K562 (cell line): ENCODE data around the gene ANKRD13B. TPM values are rescaled to one million over a fixed set of nuclear protein-coding genes. Genes with fewer than 3 reads are reported as not detected.

ENCODE experiments used
- ATF6 ChIP-seq: sonication (generic); formaldehyde crosslinking; IDR thresholded peaks from 2 replicates; pipeline ENCODE4 v1.4.0; 2020; ENCODE audit warnings: mild to moderate bottlenecking, missing genetic modification reagents
- DIDO1 ChIP-seq: fragments of 450-650 bp; IDR thresholded peaks from 2 replicates; pipeline ENCODE4 v1.6.1; 2016; ENCODE audit warnings: low read depth, missing biosample characterization, missing genetic modification characterization
- DPF2 ChIP-seq: fragments of 450-650 bp; IDR thresholded peaks from 2 replicates; pipeline ENCODE4 v1.6.1; 2016
- HIVEP1 ChIP-seq: fragments of 250-450 bp; sonication (Bioruptor Pico); IDR thresholded peaks from 2 replicates; pipeline ENCODE4 v1.4.0; 2020; ENCODE audit warnings: mild to moderate bottlenecking
- MAX ChIP-seq: sonication (generic); formaldehyde crosslinking; IDR thresholded peaks from 2 replicates; pipeline ENCODE4 v1.9.0; 2022; ENCODE audit warnings: mild to moderate bottlenecking, missing genetic modification reagents
- NR2C1 ChIP-seq, 2 experiments: fragments of 450-650 bp; IDR thresholded peaks; 2 replicates each; pipeline ENCODE4 v1.6.1; 2017; ENCODE audit warnings: mild to moderate bottlenecking in 2 of 2, antibody characterized with exemption in 1 of 2, inconsistent platforms in 1 of 2, missing compliant biosample characterization in 1 of 2, missing genetic modification characterization in 1 of 2
- NR4A1 ChIP-seq, 2 experiments: fragments of 250-450 bp in 1 of 2; fragments of 450-650 bp in 1 of 2; sonication (Bioruptor Pico) in 1 of 2; IDR thresholded peaks; 2 replicates each; pipeline versions ENCODE4 v1.4.0 to v1.6.1; 2016 to 2020; ENCODE audit warnings: mild to moderate bottlenecking in 2 of 2, missing compliant biosample characterization in 1 of 2, missing genetic modification characterization in 1 of 2, moderate library complexity in 1 of 2
- NRF1 ChIP-seq, 2 experiments: fragments of 450-650 bp; IDR thresholded peaks in 1 of 2; conservative IDR thresholded peaks in 1 of 2; 2 replicates each; pipeline ENCODE4 v1.6.1; 2014; ENCODE audit warnings: mild to moderate bottlenecking in 2 of 2
- ZNF3 ChIP-seq: fragments of 250-450 bp; sonication (Bioruptor Pico); IDR thresholded peaks from 2 replicates; pipeline ENCODE4 v1.5.0; 2021; ENCODE audit warnings: mild to moderate bottlenecking, moderate library complexity
- polyA plus RNA-seq, 8 experiments: library from polyadenylated mRNA; depleted of rRNA in 4 of 8; stranded (reverse) in 5 of 8; unstranded in 3 of 8; fragments of >200 nt; fragmentation: Nextera tagmentation in 2 of 8; fragmentation: Illumina TruSeq in 1 of 8; extraction: Ambion mirVana in 2 of 8; extraction: Trizol in 1 of 8; gene quantifications; 2 replicates each; pipeline versions ENCODE4 v1.2.1 to v1.2.3, GENCODE V29; 2011 to 2014; ENCODE audit warnings: inconsistent platforms in 1 of 8, missing spikeins in 1 of 8
- total RNA-seq, 7 experiments: library from RNA; depleted of rRNA in 6 of 7; stranded (reverse); fragments of >200 nt in 6 of 7; fragmentation: Illumina TruSeq in 2 of 7; extraction: Trizol in 2 of 7; gene quantifications; 2 replicates each; pipeline versions ENCODE4 v1.2.1 to v1.2.3, GENCODE V29; 2011 to 2021; ENCODE audit warnings: low replicate concordance in 1 of 7
- TF ChIP-seq, protein P1 (sequence below): fragments of 450-650 bp; IDR thresholded peaks from 2 replicates; pipeline ENCODE4 v1.6.1; 2016; ENCODE audit warnings: mild to moderate bottlenecking, moderate library complexity
- TF ChIP-seq, protein P2 (sequence below): fragments of 450-650 bp; IDR thresholded peaks from 2 replicates; pipeline ENCODE4 v1.6.1; 2016; ENCODE audit warnings: borderline replicate concordance

Gene ANKRD13B
- total and polyA plus RNA-seq, 9 of the 15 experiments (the other 6 are each of a cell fraction or from before 2014, with no cell fraction given) = 0.15 to 28.1 (median 4.6) TPM

DNA sequence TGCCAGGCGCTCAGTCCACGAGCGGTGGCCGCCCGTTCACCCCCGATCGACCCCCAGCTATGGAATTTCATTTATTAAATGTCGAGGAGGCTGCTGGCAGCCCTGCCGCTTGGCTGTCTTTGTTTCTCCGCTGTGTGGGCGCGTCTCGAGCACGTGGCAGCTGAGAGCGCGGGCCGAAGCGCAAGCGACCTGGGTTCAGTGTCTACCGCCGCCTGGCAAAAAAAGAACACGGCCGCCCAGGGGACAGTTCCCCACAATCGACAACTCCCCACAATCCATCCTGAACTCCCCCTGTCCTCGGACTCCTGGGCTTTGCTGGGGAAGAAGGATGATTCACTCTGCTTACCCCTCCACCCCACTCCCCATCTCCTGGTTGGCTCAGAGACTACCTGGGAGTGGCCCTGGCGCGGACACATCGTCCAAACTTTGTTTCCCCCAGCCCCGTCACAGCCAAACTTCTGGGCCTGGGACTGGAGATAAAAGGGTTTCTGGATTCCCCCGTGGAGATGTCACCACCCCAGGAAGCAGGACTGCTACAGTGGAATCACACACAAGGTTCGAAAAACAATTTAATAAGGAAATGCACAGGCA is 1.7 kb upstream of the ANKRD13B start (continued):
- TF ChIP-seq, protein P1, sequence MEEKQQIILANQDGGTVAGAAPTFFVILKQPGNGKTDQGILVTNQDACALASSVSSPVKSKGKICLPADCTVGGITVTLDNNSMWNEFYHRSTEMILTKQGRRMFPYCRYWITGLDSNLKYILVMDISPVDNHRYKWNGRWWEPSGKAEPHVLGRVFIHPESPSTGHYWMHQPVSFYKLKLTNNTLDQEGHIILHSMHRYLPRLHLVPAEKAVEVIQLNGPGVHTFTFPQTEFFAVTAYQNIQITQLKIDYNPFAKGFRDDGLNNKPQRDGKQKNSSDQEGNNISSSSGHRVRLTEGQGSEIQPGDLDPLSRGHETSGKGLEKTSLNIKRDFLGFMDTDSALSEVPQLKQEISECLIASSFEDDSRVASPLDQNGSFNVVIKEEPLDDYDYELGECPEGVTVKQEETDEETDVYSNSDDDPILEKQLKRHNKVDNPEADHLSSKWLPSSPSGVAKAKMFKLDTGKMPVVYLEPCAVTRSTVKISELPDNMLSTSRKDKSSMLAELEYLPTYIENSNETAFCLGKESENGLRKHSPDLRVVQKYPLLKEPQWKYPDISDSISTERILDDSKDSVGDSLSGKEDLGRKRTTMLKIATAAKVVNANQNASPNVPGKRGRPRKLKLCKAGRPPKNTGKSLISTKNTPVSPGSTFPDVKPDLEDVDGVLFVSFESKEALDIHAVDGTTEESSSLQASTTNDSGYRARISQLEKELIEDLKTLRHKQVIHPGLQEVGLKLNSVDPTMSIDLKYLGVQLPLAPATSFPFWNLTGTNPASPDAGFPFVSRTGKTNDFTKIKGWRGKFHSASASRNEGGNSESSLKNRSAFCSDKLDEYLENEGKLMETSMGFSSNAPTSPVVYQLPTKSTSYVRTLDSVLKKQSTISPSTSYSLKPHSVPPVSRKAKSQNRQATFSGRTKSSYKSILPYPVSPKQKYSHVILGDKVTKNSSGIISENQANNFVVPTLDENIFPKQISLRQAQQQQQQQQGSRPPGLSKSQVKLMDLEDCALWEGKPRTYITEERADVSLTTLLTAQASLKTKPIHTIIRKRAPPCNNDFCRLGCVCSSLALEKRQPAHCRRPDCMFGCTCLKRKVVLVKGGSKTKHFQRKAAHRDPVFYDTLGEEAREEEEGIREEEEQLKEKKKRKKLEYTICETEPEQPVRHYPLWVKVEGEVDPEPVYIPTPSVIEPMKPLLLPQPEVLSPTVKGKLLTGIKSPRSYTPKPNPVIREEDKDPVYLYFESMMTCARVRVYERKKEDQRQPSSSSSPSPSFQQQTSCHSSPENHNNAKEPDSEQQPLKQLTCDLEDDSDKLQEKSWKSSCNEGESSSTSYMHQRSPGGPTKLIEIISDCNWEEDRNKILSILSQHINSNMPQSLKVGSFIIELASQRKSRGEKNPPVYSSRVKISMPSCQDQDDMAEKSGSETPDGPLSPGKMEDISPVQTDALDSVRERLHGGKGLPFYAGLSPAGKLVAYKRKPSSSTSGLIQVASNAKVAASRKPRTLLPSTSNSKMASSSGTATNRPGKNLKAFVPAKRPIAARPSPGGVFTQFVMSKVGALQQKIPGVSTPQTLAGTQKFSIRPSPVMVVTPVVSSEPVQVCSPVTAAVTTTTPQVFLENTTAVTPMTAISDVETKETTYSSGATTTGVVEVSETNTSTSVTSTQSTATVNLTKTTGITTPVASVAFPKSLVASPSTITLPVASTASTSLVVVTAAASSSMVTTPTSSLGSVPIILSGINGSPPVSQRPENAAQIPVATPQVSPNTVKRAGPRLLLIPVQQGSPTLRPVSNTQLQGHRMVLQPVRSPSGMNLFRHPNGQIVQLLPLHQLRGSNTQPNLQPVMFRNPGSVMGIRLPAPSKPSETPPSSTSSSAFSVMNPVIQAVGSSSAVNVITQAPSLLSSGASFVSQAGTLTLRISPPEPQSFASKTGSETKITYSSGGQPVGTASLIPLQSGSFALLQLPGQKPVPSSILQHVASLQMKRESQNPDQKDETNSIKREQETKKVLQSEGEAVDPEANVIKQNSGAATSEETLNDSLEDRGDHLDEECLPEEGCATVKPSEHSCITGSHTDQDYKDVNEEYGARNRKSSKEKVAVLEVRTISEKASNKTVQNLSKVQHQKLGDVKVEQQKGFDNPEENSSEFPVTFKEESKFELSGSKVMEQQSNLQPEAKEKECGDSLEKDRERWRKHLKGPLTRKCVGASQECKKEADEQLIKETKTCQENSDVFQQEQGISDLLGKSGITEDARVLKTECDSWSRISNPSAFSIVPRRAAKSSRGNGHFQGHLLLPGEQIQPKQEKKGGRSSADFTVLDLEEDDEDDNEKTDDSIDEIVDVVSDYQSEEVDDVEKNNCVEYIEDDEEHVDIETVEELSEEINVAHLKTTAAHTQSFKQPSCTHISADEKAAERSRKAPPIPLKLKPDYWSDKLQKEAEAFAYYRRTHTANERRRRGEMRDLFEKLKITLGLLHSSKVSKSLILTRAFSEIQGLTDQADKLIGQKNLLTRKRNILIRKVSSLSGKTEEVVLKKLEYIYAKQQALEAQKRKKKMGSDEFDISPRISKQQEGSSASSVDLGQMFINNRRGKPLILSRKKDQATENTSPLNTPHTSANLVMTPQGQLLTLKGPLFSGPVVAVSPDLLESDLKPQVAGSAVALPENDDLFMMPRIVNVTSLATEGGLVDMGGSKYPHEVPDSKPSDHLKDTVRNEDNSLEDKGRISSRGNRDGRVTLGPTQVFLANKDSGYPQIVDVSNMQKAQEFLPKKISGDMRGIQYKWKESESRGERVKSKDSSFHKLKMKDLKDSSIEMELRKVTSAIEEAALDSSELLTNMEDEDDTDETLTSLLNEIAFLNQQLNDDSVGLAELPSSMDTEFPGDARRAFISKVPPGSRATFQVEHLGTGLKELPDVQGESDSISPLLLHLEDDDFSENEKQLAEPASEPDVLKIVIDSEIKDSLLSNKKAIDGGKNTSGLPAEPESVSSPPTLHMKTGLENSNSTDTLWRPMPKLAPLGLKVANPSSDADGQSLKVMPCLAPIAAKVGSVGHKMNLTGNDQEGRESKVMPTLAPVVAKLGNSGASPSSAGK = peak; percentile 94
- no peak for TF ChIP-seq NR4A1 (CRISPR knock-in tag; IDR thresholded peaks at IDR 0.05)
- TF ChIP-seq NR4A1 (tag; IDR thresholded peaks at IDR 0.05) = no peak
- TF ChIP-seq ZNF3 (CRISPR knock-in tag) = no peak
- 0 out of 2 replicates have a peak, but pooled peaks have one; percentile 5 for TF ChIP-seq HIVEP1 (CRISPR knock-in tag)
- peak; percentile 78 for TF ChIP-seq MAX (CRISPR knock-in tag)
- 0 out of 2 replicates have a peak, but pooled peaks have one; percentile 19 for TF ChIP-seq ATF6 (CRISPR knock-in tag)
- no peak for TF ChIP-seq DIDO1 (tag)
- TF ChIP-seq, protein P2, sequence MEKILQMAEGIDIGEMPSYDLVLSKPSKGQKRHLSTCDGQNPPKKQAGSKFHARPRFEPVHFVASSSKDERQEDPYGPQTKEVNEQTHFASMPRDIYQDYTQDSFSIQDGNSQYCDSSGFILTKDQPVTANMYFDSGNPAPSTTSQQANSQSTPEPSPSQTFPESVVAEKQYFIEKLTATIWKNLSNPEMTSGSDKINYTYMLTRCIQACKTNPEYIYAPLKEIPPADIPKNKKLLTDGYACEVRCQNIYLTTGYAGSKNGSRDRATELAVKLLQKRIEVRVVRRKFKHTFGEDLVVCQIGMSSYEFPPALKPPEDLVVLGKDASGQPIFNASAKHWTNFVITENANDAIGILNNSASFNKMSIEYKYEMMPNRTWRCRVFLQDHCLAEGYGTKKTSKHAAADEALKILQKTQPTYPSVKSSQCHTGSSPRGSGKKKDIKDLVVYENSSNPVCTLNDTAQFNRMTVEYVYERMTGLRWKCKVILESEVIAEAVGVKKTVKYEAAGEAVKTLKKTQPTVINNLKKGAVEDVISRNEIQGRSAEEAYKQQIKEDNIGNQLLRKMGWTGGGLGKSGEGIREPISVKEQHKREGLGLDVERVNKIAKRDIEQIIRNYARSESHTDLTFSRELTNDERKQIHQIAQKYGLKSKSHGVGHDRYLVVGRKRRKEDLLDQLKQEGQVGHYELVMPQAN = 0 out of 2 replicates have a peak, but pooled peaks have one; percentile 15
- peak in 1 of 2 experiments; percentile 21; a peak in 1 of 4 replicates for TF ChIP-seq NRF1 (conservative IDR thresholded peaks at IDR 0.05 in 1 of 2, IDR thresholded peaks at IDR 0.05 in 1 of 2)
- peak; percentile 34; the same call in 1 of the 2 replicates for TF ChIP-seq DPF2
- no peak for TF ChIP-seq NR2C1 (IDR thresholded peaks at IDR 0.05)
- TF ChIP-seq NR2C1 (tag; IDR thresholded peaks at IDR 0.05) = no peak
